Smooth muscle cell (in vitro differentiated cells): ENCODE results near the gene PRSS48. TPM values are rescaled to one million over a fixed set of nuclear protein-coding genes. Genes with fewer than 3 reads are reported as not detected.
A peak's percentile ranks its signal among the peaks of the same experiment; 100 is the strongest.

Experiments used
- DNase-seq: peaks from one replicate; lab custom pipeline; 2025; ENCODE audit not compliant: unreplicated experiment; lab: John Stamatoyannopoulos, UW
- H2AFZ ChIP-seq: fragments of 200-600 bp; sonication (generic); 2 replicates; pipeline ENCODE4 v1.6.0; 2016; ENCODE audit warnings: antibody characterized with exemption, low read depth, mild to moderate bottlenecking
- H3F3A ChIP-seq: fragments of 200-600 bp; sonication (generic); 2 replicates; pipeline ENCODE4 v1.6.0; 2017; ENCODE audit warnings: antibody characterized with exemption, low read depth
- H3K27ac ChIP-seq: fragments of 200-600 bp; sonication (generic); 2 replicates; pipeline ENCODE4 v1.5.1; 2016; ENCODE audit warnings: low read depth, mild to moderate bottlenecking
- H3K27me3 ChIP-seq: fragments of 200-600 bp; sonication (generic); 2 replicates; pipeline ENCODE4 v1.6.1; 2016; ENCODE audit warnings: low read depth, mild to moderate bottlenecking
- H3K36me3 ChIP-seq: fragments of 200-600 bp; sonication (generic); 2 replicates; pipeline ENCODE4 v1.5.1; 2016; ENCODE audit warnings: low read depth
- H3K4me1 ChIP-seq: fragments of 200-600 bp; sonication (generic); 2 replicates; pipeline ENCODE4 v1.5.1; 2016; ENCODE audit warnings: low read depth
- H3K4me2 ChIP-seq: fragments of 200-600 bp; sonication (generic); 2 replicates; pipeline ENCODE4 v1.6.0; 2016; ENCODE audit warnings: mild to moderate bottlenecking
- H3K4me3 ChIP-seq: fragments of 200-600 bp; sonication (generic); 2 replicates; pipeline ENCODE4 v1.5.1; 2016; ENCODE audit warnings: mild to moderate bottlenecking
- H3K79me2 ChIP-seq: fragments of 200-600 bp; sonication (generic); 2 replicates; pipeline ENCODE4 v1.6.0; 2016; ENCODE audit warnings: low read depth, mild to moderate bottlenecking
- H3K9ac ChIP-seq: fragments of 200-600 bp; sonication (generic); 2 replicates; pipeline ENCODE4 v1.6.0; 2016; ENCODE audit warnings: low read depth
- H3K9me3 ChIP-seq: fragments of 200-600 bp; sonication (generic); replicated peaks from 2 replicates; pipeline ENCODE4 v1.5.1; 2016; ENCODE audit warnings: low read depth
- H4K20me1 ChIP-seq: fragments of 200-600 bp; sonication (generic); 2 replicates; pipeline ENCODE4 v1.6.0; 2016; ENCODE audit warnings: low read depth
- CTCF ChIP-seq: fragments of 200-600 bp; sonication (generic); IDR thresholded peaks from 2 replicates; pipeline ENCODE4 v1.5.1; 2017; ENCODE audit warnings: borderline replicate concordance, mild to moderate bottlenecking, antibody characterized with exemption; ENCODE audit not compliant: insufficient read depth, poor library complexity, severe bottlenecking
- WGBS: methylation state at CpG from one replicate; pipeline ENCODE4 v1.1.7; 2016; ENCODE audit warnings: low lambda C conversion rate; 5-methylcytosine and 5-hydroxymethylcytosine counted together
- polyA plus RNA-seq: library from polyadenylated mRNA; unstranded; fragments of >200 nt; fragmentation: Nextera tagmentation; extraction: Ambion mirVana; gene quantifications from 2 replicates; pipeline ENCODE4 v1.2.1, GENCODE V29; 2016
- small RNA-seq: library from RNA; depleted of rRNA; stranded (forward); fragments of <200 nt; gene quantifications from one replicate; pipeline ENCODE3, GENCODE V24; 2014
- total RNA-seq: library from RNA; depleted of rRNA; stranded (reverse); fragments of >200 nt; gene quantifications from 2 replicates; pipeline ENCODE4 v1.2.3, GENCODE V29; 2014

Gene PRSS48
- total and polyA plus RNA-seq, 2 experiments from 2014 or later, result not detected

GRCh38 chr4:151331276-151332042 lies 54.5 kb downstream of the PRSS48 start:
- Histone ChIP-seq H2AFZ (no peak overlapping the region), H3K79me2 (no peaks in the 10 kb centered on the region), H3K9ac (no peak overlapping the region), H3K27me3 (no peaks in the 10 kb centered on the region), H3K4me1 (no peaks in the 10 kb centered on the region), H3K9me3 (no peaks in the 10 kb centered on the region), H3K27ac (peak overlapping the region; percentile 46), H3K36me3 (no peaks in the 10 kb centered on the region), H4K20me1 (no peaks in the 10 kb centered on the region), H3F3A (no peaks in the 10 kb centered on the region), H3K4me3 (no peak overlapping the region), H3K4me2 (no peak overlapping the region)
- WGBS, result 81% methylated on average over 1 of the region's 1 CpG
- TF ChIP-seq CTCF, result no peak
- no peak for DNase-seq

- no peaks in the 10 kb centered on the region for H3K36me3 ChIP-seq
- no peak for DNase-seq
- WGBS, result 79% methylated on average over 2 of the region's 2 CpGs
Measured at GRCh38 chr4:151339467-151339866, 62.5 kb downstream of the PRSS48 start.

GRCh38 chr4:151340751-151341385 lies 63.9 kb downstream of the PRSS48 start:
- no peak for TF ChIP-seq CTCF
- DNase-seq, result no peak
- no peak overlapping the region for H3K27ac ChIP-seq
- no peaks in the 10 kb centered on the region for H3K36me3 ChIP-seq
- peak overlapping the region; percentile 17 for H2AFZ ChIP-seq
- H3K9me3 ChIP-seq, result no peaks in the 10 kb centered on the region
- H3F3A ChIP-seq, result no peaks in the 10 kb centered on the region
- H3K79me2 ChIP-seq, result no peaks in the 10 kb centered on the region
- 75% methylated on average over 5 of the region's 5 CpGs for WGBS
- H3K9ac ChIP-seq, result no peak overlapping the region
- no peaks in the 10 kb centered on the region for H4K20me1 ChIP-seq
- H3K4me3 ChIP-seq, result no peak overlapping the region
- H3K4me1 ChIP-seq, result no peaks in the 10 kb centered on the region
- no peaks in the 10 kb centered on the region for H3K27me3 ChIP-seq
- H3K4me2 ChIP-seq, result no peak overlapping the region

More at GRCh38 chr4:151339467-151339866, 62.5 kb downstream of the PRSS48 start:
- H3K9ac ChIP-seq, result no peak overlapping the region
- H3K9me3 ChIP-seq, result no peaks in the 10 kb centered on the region
- H2AFZ ChIP-seq, result no peak overlapping the region
- no peak overlapping the region for H3K4me2 ChIP-seq
- H4K20me1 ChIP-seq, result no peaks in the 10 kb centered on the region
- no peak for TF ChIP-seq CTCF
- no peaks in the 10 kb centered on the region for H3K27me3 ChIP-seq
- no peaks in the 10 kb centered on the region for H3F3A ChIP-seq
- no peaks in the 10 kb centered on the region for H3K4me1 ChIP-seq
- no peaks in the 10 kb centered on the region for H3K79me2 ChIP-seq
- no peak overlapping the region for H3K27ac ChIP-seq
- H3K4me3 ChIP-seq, result no peak overlapping the region

Small RNA genes lying within 50 kb of the gene (small RNA-seq; reads per million reads assigned to genes)
- gene AC104819.2 (not detected), gene RNU6-1282P (0.11 reads per million)

Other genes starting within 250 kb of the PRSS48 start
- gene RPS3A, start 177.5 kb upstream of the PRSS48 start, total RNA-seq, result 3,775 and 4,094 TPM in 2 replicates
- gene RPS3A, start 177.5 kb upstream of the PRSS48 start, polyA plus RNA-seq, result 682 and 699 TPM in 2 replicates
- gene SH3D19, start 48.4 kb downstream of the PRSS48 start, total RNA-seq, result 18.9 and 20.3 TPM in 2 replicates
- 7.9 and 10.9 TPM in 2 replicates for gene SH3D19, start 48.4 kb downstream of the PRSS48 start, polyA plus RNA-seq
- gene FHIP1A, start 132.0 kb downstream of the PRSS48 start, total RNA-seq, result 1.2 and 4.1 TPM in 2 replicates
- 0.48 and 1.6 TPM in 2 replicates for gene FHIP1A, start 132.0 kb downstream of the PRSS48 start, polyA plus RNA-seq